Skeletal muscle tissue (tissue), 4 donors: ENCODE data around the gene ST14. TPM values are rescaled to one million over a fixed set of nuclear protein-coding genes. Genes with fewer than 3 reads are reported as not detected.

Experiments
- H3K27ac ChIP-seq: one replicate; pipeline ENCODE4 v1.7.0; 2013; ENCODE audit warnings: mild to moderate bottlenecking, low read depth, low read length, inconsistent platforms
- H3K27me3 ChIP-seq, 3 donors: one replicate each; pipeline ENCODE4 v1.7.0; 2013; ENCODE audit warnings: low read length in 3 of 3; ENCODE audit not compliant: control insufficient read depth in 3 of 3, insufficient read depth in 3 of 3
- H3K36me3 ChIP-seq, 3 donors: one replicate each; pipeline ENCODE4 v1.7.0; 2013; ENCODE audit warnings: low read length in 3 of 3; ENCODE audit not compliant: control insufficient read depth in 3 of 3, insufficient read depth in 3 of 3
- H3K4me1 ChIP-seq, 3 donors: one replicate each; pipeline ENCODE4 v1.7.0; 2013; ENCODE audit warnings: low read length in 3 of 3, mild to moderate bottlenecking in 3 of 3; ENCODE audit not compliant: control insufficient read depth in 3 of 3, insufficient read depth in 3 of 3
- H3K4me3 ChIP-seq, 3 donors: one replicate each; pipeline ENCODE4 v1.7.0; 2013; ENCODE audit warnings: low read length in 3 of 3
- H3K9ac ChIP-seq, 3 donors: one replicate each; pipeline ENCODE4 v1.7.0; 2013; ENCODE audit warnings: low read length in 3 of 3, mild to moderate bottlenecking in 3 of 3, moderate library complexity in 2 of 3, low read depth in 1 of 3
- H3K9me3 ChIP-seq, 3 donors: one replicate each; pipeline ENCODE4 v1.7.0; 2013; ENCODE audit warnings: low read length in 3 of 3; ENCODE audit not compliant: control insufficient read depth in 3 of 3
- total RNA-seq: library from RNA; depleted of rRNA; stranded (reverse); fragments of >200 nt; gene quantifications from one replicate; pipeline ENCODE4 v1.2.3, GENCODE V29; 2014
- donor health status: Osteomylitis.

Gene ST14
- 0.52 TPM for total RNA-seq

DNA sequence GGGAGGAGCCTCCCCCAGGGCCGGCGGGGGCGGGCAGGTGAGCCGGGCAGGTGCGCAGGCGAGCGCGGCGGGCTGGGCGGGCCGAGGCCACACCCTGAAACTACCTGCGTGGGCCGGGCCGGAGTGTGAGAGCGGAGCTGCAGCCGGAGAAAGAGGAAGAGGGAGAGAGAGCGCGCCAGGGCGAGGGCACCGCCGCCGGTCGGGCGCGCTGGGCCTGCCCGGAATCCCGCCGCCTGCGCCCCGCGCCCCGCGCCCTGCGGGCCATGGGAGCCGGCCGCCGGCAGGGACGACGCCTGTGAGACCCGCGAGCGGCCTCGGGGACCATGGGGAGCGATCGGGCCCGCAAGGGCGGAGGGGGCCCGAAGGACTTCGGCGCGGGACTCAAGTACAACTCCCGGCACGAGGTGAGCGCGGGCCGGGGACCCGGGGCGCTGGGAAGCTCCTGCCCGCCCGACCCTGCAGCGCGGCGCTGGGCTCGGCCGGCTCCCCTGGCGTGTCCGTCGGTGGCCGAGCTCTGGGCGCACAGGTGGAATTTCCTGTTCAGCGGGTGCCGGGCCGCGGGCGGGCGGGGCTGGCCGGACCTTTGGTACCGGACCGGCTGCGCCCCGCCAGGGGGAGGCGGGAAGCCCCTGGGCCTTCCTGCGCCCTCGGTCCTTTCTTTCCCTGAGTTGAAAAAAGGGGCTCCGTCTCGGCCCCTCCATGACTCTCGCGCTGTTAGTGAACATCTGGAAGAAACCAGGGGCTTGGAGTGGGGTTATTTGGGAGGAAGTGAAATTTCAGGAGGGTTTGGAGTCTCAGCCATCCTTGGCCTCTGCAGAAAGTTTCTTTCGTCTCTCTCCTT, at the start of gene ST14:
Gene ST14, plus strand, starts transcription at position 126 of the 841 bp plus-strand sequence. Its CDS starts 198 bp downstream, at position 324.
- Histone ChIP-seq H3K36me3 (no peaks in the 10 kb centered on the region), H3K27ac (no peak within 1 kb of the TSS), H3K9me3 (no peaks in the 10 kb centered on the region), H3K4me3 (peak within 1 kb of the TSS in 1 of 3 donors; percentile 42), H3K4me1 (peaks cover 5 to 7% (median 6%) of the 10 kb centered on the region in 3 donors), H3K27me3 (peaks cover 33 to 59% (median 48%) of the 10 kb centered on the region in 3 donors), H3K9ac (no peak within 1 kb of the TSS)

DNA sequence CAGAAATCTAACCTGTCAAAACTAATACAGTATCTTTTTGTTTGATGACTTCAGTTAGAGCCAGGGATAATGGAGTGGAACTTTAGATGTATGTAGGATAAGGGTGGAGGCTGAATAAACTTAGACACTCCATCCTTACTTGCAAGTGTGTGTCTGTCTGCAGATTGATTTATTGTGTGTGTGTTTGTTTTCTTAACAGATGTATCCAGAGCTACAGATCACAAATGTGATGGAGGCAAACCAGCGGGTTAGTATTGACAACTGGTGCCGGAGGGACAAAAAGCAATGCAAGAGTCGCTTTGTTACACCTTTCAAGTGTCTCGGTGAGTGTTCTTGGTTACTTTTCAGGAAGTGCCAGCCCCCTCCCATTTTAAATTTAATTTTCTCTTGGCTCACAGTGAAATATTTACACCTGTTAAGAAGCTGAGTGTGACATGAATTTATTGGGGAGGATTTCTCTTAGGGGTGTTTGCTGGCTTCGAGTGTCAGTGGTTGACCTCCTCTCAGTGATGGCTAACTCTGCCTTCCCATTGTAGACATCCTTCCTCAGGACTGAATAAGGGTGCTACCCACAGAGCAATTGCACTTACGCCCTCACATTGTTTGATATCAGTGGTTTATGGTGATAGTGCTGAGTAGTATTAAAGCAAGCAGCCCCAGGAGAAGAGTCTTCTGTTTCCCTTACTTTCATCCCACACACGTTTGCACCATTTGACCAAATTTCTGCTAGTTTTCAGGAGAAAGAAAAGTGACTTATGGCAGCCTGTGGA, 49.1 kb upstream of the ST14 start:
- H3K9ac ChIP-seq = no peak overlapping the region
- no peak overlapping the region for H3K27ac ChIP-seq

DNA sequence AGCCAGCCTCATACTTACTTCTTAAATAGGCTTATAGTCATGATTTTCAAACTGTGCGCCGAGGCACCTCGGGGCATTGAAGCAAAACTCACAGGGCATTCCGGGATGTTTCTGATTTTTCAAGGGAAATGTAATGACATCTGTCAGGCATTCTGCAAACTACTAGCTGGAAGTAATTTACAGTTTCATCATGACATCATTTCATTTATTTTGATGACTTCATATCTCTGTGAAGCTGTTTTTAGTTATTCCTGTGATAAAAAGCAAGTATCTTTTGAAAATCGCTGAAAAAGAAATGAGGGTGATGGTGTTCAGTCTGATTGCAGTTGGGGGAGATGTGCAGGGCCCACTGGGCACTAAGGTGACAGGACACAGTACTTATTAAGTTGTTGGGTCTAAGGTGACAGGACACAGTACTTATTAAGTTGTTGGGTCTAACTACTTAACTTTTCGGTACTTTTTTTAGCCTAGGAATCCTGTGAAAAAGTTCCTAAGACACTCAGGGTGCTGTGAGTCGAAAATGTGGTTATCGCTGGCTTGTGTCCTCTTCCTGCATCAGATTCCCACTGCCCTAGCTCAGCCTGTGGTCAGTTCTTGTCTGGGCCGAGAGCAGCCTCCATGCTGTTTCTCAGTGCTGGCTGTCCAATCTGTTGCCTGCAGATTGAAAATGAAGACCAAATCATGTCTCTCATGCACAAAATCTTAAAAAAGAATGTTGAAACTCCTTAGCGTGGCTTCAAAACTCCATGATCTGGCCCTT, 47.3 kb upstream of the ST14 start:
- H3K36me3 ChIP-seq = peaks cover 11 to 30% (median 21%) of the 10 kb centered on the region in 3 donors
- H3K9ac ChIP-seq = no peak overlapping the region
- H3K27me3 ChIP-seq = no peaks in the 10 kb centered on the region
- H3K4me3 ChIP-seq = no peak overlapping the region
- peaks cover 0 to 6% (median 0%) of the 10 kb centered on the region in 3 donors for H3K4me1 ChIP-seq
- no peak overlapping the region for H3K27ac ChIP-seq
- no peaks in the 10 kb centered on the region for H3K9me3 ChIP-seq

More for the DNA sequence above, 49.1 kb upstream of the ST14 start:
- H3K36me3 ChIP-seq = peaks cover 11 to 30% (median 21%) of the 10 kb centered on the region in 3 donors
- no peaks in the 10 kb centered on the region for H3K27me3 ChIP-seq
- H3K9me3 ChIP-seq = no peaks in the 10 kb centered on the region
- H3K4me3 ChIP-seq = no peak overlapping the region
- H3K4me1 ChIP-seq = peaks cover 0 to 6% (median 0%) of the 10 kb centered on the region in 3 donors

DNA sequence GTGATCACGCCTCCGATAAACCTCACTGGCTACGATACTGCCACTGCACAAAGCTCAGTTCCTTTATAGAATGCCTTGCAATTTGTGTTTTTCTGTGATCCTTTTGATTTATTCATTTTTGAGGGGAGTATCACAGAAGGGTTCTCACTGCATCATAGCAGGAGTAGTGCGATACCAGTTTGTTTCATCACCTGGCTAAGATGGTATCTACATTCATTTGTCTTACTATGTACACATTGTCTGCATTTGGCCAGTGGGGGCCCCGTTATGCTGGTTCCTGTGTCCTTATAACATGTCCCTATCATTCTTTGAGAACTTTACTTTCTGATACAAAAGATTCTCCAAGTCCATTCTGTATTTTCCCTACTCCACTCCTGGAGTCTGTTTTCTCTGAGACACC, 45.3 kb upstream of the ST14 start:
- Histone ChIP-seq H3K36me3 (peaks cover 11 to 30% (median 21%) of the 10 kb centered on the region in 3 donors), H3K9me3 (no peaks in the 10 kb centered on the region), H3K27ac (no peak overlapping the region), H3K4me3 (no peak overlapping the region), H3K4me1 (peaks cover 0 to 6% (median 0%) of the 10 kb centered on the region in 3 donors), H3K27me3 (no peaks in the 10 kb centered on the region), H3K9ac (no peak overlapping the region)

DNA sequence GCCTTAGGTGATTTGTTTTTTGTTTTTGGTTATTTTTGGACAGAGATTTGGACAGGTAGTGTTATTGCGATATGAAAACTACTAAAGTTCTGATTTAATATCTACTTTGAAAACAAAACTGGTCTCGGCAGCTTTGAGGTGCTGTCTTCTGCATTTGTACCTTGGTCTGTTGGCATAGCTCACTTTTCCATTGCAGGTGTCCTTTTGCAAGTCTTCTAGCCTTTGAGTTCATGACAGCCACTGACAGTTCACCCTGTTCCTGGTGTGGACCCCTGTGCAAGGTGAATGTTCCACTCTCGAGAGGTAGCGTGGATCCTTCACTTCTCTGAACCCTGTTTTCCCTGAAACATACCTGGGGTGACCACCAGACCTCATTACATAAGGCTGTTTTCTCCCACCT, 44.9 kb upstream of the ST14 start:
- peaks cover 11 to 30% (median 21%) of the 10 kb centered on the region in 3 donors for H3K36me3 ChIP-seq
- no peak overlapping the region for H3K27ac ChIP-seq
- H3K9me3 ChIP-seq = no peaks in the 10 kb centered on the region
- H3K9ac ChIP-seq = no peak overlapping the region
- H3K4me3 ChIP-seq = no peak overlapping the region
- no peaks in the 10 kb centered on the region for H3K27me3 ChIP-seq
- H3K4me1 ChIP-seq = peaks cover 0 to 6% (median 0%) of the 10 kb centered on the region in 3 donors

DNA sequence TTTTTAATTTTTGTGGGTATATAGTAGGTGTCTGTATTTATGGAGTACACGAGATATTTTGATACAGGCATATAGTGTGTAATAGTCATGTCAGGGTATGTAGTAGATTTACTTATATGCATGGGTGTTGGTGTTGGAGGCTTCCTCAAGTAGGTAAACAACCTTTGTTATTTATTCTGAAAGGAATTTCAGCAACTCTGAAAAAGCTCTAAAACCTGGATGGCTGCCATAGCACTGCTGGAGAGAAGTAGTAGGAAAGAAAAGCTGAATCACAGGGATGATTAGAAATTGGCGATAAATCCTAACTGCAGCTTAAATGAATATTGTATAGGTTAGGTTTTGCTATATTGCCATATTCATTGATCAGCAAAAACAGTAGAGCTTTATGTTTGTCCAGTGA, 44.4 kb upstream of the ST14 start:
- Histone ChIP-seq H3K27ac (no peak overlapping the region), H3K27me3 (no peaks in the 10 kb centered on the region), H3K4me3 (no peak overlapping the region), H3K9ac (no peak overlapping the region), H3K36me3 (peaks cover 11 to 27% (median 21%) of the 10 kb centered on the region in 3 donors), H3K4me1 (peaks cover 0 to 7% (median 0%) of the 10 kb centered on the region in 3 donors), H3K9me3 (no peaks in the 10 kb centered on the region)

DNA sequence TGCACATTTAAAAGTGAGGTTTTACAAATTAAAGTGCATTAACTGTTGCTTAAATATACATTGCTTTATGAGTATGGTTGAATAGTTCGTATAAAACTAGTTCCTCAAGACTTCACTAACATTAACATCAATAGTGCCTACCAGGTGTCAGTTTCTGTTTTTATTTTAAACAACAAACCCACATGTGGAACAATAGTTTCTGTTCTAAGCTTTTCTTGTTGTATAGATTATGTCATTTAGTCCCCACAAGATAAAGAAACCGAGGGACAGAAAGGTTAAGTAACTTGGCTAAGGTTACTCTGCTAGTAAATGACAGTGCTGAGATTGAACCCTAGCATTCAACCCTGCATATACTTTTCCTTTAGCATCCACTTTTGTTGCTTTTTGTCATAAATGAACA, 41.4 kb upstream of the ST14 start:
- no peak overlapping the region for H3K27ac ChIP-seq
- no peak overlapping the region for H3K4me3 ChIP-seq
- H3K9me3 ChIP-seq = no peaks in the 10 kb centered on the region
- H3K9ac ChIP-seq = no peak overlapping the region
- H3K36me3 ChIP-seq = peaks cover 5 to 14% (median 11%) of the 10 kb centered on the region in 3 donors
- H3K4me1 ChIP-seq = peaks cover 0 to 17% (median 0%) of the 10 kb centered on the region in 3 donors
- H3K27me3 ChIP-seq = no peaks in the 10 kb centered on the region

DNA sequence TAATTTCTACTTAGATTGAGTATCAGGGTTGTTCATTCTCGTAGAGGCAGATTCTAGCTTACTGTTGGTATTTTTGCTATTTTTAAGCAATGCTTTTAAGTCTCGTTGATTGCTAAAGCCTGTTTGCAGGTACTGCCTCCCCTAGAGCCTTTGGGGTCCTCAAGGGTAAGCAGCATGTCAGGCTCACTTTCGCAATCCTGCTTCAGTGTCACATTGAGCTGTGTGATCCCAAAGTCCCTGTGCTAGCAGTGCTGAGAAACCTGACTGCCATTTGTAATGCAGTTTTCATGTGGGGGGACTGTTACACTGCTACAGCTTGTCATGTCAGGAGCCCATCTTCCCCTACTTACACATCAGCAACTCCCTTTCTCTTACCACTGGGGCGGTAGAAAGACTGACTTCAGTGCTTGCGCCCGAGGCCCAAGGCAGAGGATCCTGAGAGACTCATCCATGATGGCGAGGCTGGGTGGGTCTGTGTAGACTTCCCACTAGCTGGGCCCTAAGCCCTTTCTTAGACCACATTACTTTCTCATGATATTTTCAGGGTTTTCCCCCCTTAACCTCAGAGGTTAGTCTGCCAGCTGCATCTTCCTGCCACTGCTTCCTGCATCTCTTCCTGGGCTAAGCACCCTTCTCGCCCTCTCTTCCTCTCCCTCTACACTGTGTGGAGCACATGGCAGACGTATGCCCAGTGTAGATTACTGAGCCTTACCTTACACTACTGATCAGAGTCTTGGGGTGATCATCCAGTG, 40.8 kb upstream of the ST14 start:
- Histone ChIP-seq H3K27me3 (no peaks in the 10 kb centered on the region), H3K27ac (no peak overlapping the region), H3K4me1 (peaks cover 0 to 23% (median 2%) of the 10 kb centered on the region in 3 donors), H3K36me3 (peaks cover 11 to 18% (median 18%) of the 10 kb centered on the region in 3 donors), H3K9me3 (no peaks in the 10 kb centered on the region), H3K9ac (no peak overlapping the region), H3K4me3 (no peak overlapping the region)

DNA sequence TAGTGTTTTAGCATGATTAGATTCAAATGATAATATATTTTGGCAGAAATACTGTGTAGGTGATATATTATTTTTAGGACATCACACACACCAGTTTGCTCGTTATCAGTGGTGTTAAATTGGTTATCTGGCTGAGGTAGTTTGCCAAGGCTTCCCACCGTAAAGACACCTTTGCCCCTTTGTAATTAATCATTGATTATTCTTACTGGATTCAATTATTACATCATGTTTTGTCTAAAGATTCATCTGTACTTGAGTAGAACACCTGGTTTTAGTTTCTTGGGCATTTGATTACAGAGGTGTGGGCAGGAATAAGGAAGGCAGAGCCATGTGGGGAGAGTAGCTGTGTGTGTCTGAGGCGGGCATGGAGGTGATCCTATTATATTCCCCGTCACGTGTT, 39.5 kb upstream of the ST14 start:
- Histone ChIP-seq H3K9ac (no peak overlapping the region), H3K27ac (no peak overlapping the region), H3K4me1 (peaks cover 3 to 24% (median 3%) of the 10 kb centered on the region in 3 donors), H3K9me3 (no peaks in the 10 kb centered on the region), H3K27me3 (no peaks in the 10 kb centered on the region), H3K36me3 (peaks cover 14 to 22% (median 20%) of the 10 kb centered on the region in 3 donors), H3K4me3 (no peak overlapping the region)
